WTC11 (cell line): ENCODE data around the gene SDF2L1. TPM values are rescaled to one million over a fixed set of nuclear protein-coding genes. Genes with fewer than 3 reads are reported as not detected.
A peak's percentile ranks its signal among the peaks of the same experiment; 100 is the strongest.
"Not testable (repeated sequence)": the region's sequence is repeated elsewhere in the genome, so short reads cannot be mapped to it uniquely, and the experiment has no call there.

ENCODE experiments used
- ATAC-seq: fragments of 200-7000 bp; cut with Tn5 transposase; 2 replicates; pipeline ENCODE4 v1.10.0; 2021; ENCODE audit warnings: mild to moderate bottlenecking, moderate library complexity
- CTCF ChIA-PET: fragments of 300-600 bp; sonication (Branson Sonifier 250); formaldehyde crosslinking; loops from one replicate; lab custom pipeline; 2021; ENCODE audit warnings: antibody characterized with exemption; lab: Charles Lee
- POLR2A ChIA-PET: fragments of 350-600 bp; sonication (Branson Sonifier 250); formaldehyde crosslinking; loops from one replicate; lab custom pipeline; 2021; ENCODE audit warnings: antibody characterized with exemption; lab: Charles Lee
- DNase-seq: peaks from one replicate; pipeline ENCODE4 v3.0.0; 2021; ENCODE audit warnings: low spot score
- H3K27ac Mint-ChIP-seq: 2 replicates; pipeline ENCODE4 v1.8.0; 2021; ENCODE audit warnings: mixed read lengths
- H3K27me3 Mint-ChIP-seq: 2 replicates; pipeline ENCODE4 v1.8.0; 2021; ENCODE audit warnings: low read depth, mild to moderate bottlenecking, moderate library complexity, mixed read lengths
- H3K36me3 Mint-ChIP-seq: 2 replicates; pipeline ENCODE4 v1.8.0; 2021; ENCODE audit warnings: mixed read lengths
- H3K4me1 Mint-ChIP-seq: 2 replicates; pipeline ENCODE4 v1.8.0; 2022; ENCODE audit warnings: mixed read lengths
- H3K4me3 Mint-ChIP-seq: 2 replicates; pipeline ENCODE4 v1.8.0; 2021; ENCODE audit warnings: mild to moderate bottlenecking, moderate library complexity, mixed read lengths
- H3K9me3 Mint-ChIP-seq: 2 replicates; pipeline ENCODE4 v1.8.0; 2021; ENCODE audit warnings: mixed read lengths
- ATF1 ChIP-seq: sonication (generic); formaldehyde crosslinking; IDR thresholded peaks from 2 replicates; pipeline ENCODE4 v1.8.1; 2023; ENCODE audit warnings: mild to moderate bottlenecking, moderate library complexity, missing genetic modification reagents
- ETV6 ChIP-seq: sonication (generic); formaldehyde crosslinking; IDR thresholded peaks from 2 replicates; pipeline ENCODE4 v1.8.1; 2022; ENCODE audit warnings: mild to moderate bottlenecking, missing genetic modification reagents
- FOXK1 ChIP-seq: sonication (generic); formaldehyde crosslinking; IDR thresholded peaks from 2 replicates; pipeline ENCODE4 v1.8.0; 2022; ENCODE audit warnings: mild to moderate bottlenecking, moderate library complexity, missing genetic modification reagents
- MXD4 ChIP-seq: fragments of 250-450 bp; sonication (Bioruptor Pico); IDR thresholded peaks from 2 replicates; pipeline ENCODE4 v1.8.0; 2021; ENCODE audit warnings: mild to moderate bottlenecking, moderate library complexity, borderline replicate concordance
- NFATC4 ChIP-seq: fragments of 250-450 bp; sonication (Bioruptor Pico); IDR thresholded peaks from 2 replicates; pipeline ENCODE4 v1.9.0; 2021; ENCODE audit warnings: mild to moderate bottlenecking
- NR3C1 ChIP-seq: sonication (generic); formaldehyde crosslinking; conservative IDR thresholded peaks from 2 replicates; pipeline ENCODE4 v1.8.1; 2023; ENCODE audit warnings: low read depth, mild to moderate bottlenecking, missing genetic modification reagents
- RORB ChIP-seq: fragments of 250-450 bp; sonication (Bioruptor Pico); IDR thresholded peaks from 2 replicates; pipeline ENCODE4 v1.9.0; 2021; ENCODE audit warnings: mild to moderate bottlenecking
- TEAD1 ChIP-seq: sonication (generic); formaldehyde crosslinking; IDR thresholded peaks from 2 replicates; pipeline ENCODE4 v1.8.0; 2022; ENCODE audit warnings: mild to moderate bottlenecking, missing genetic modification reagents
- ZBTB21 ChIP-seq: sonication (generic); formaldehyde crosslinking; IDR thresholded peaks from 2 replicates; pipeline ENCODE4 v1.8.1; 2023; ENCODE audit warnings: mild to moderate bottlenecking, missing genetic modification reagents, borderline replicate concordance
- ZNF121 ChIP-seq: sonication (generic); formaldehyde crosslinking; IDR thresholded peaks from 2 replicates; pipeline ENCODE4 v1.8.0; 2023; ENCODE audit warnings: missing genetic modification reagents
- ZNF263 ChIP-seq: sonication (generic); formaldehyde crosslinking; IDR thresholded peaks from 2 replicates; pipeline ENCODE4 v1.8.1; 2022; ENCODE audit warnings: low read depth, mild to moderate bottlenecking, moderate library complexity, missing genetic modification reagents
- total RNA-seq: library from RNA; stranded (reverse); gene quantifications from 3 replicates; pipeline ENCODE4 v1.2.3, GENCODE V29; 2021
- TF ChIP-seq, protein P1 (sequence below): sonication (generic); formaldehyde crosslinking; IDR thresholded peaks from 2 replicates; pipeline ENCODE4 v1.8.1; 2022; ENCODE audit warnings: low read depth, mild to moderate bottlenecking, moderate library complexity, missing genetic modification reagents, borderline replicate concordance
- TF ChIP-seq, protein P2 (sequence below): sonication (generic); formaldehyde crosslinking; conservative IDR thresholded peaks from 2 replicates; pipeline ENCODE4 v1.8.1; 2023; ENCODE audit warnings: mild to moderate bottlenecking, low read depth, missing genetic modification reagents, moderate library complexity
- TF ChIP-seq, protein P3 (sequence below): fragments of 250-450 bp; sonication (Bioruptor Pico); conservative IDR thresholded peaks from 2 replicates; pipeline ENCODE4 v1.9.0; 2021; ENCODE audit warnings: mild to moderate bottlenecking
- TF ChIP-seq, protein P4 (sequence below): fragments of 250-450 bp; sonication (Bioruptor Pico); IDR thresholded peaks from 2 replicates; pipeline ENCODE4 v1.9.0; 2021; ENCODE audit warnings: moderate library complexity, mild to moderate bottlenecking, inconsistent platforms, borderline replicate concordance
- TF ChIP-seq, protein P5 (sequence below): fragments of 250-450 bp; sonication (Bioruptor Pico); IDR thresholded peaks from 2 replicates; pipeline ENCODE4 v1.9.0; 2021; ENCODE audit warnings: mild to moderate bottlenecking
- TF ChIP-seq, protein P6 (sequence below): fragments of 250-450 bp; sonication (Bioruptor Pico); IDR thresholded peaks from 2 replicates; pipeline ENCODE4 v1.8.0; 2021; ENCODE audit warnings: mild to moderate bottlenecking
- TF ChIP-seq, protein P7 (sequence below): fragments of 250-450 bp; sonication (Bioruptor Pico); IDR thresholded peaks from 2 replicates; pipeline ENCODE4 v1.9.0; 2021; ENCODE audit warnings: mild to moderate bottlenecking

SDF2L1 gene
- total RNA-seq, 1 experiment from 2014 or later, result 73.6 TPM

DNA sequence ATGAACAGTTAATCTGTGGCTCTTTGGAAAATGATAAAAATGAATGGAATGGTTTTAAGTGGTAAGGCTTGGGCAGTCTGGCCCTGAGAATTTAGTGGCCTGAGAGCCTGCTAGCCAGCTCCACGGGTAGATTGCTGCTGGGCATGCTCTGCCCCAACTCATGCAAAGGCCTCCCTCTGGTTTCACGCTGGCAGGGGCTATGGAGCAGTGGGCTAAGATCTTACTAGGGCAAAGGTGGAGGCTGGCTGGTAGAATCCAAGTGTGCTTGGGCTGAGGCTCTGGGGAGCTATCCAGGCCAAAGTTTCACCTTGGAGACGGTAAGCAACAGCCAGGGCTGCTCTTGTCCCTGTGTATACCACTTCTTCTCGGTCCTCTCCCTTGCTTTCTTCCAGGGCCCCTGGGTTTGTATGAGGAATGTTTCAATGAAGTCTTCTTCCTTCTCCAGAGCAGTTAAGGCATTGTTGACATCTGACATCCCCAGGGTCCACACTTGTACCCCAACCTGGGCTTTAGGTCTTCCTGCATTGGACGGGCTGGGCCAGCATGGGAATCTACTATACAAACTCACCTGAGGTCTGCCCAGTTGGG, 47.1 kb upstream of the SDF2L1 start:
- H3K4me3 Mint-ChIP-seq, result no peak overlapping the region
- H3K36me3 Mint-ChIP-seq, result peaks cover 30% of the 10 kb centered on the region
- no peak overlapping the region; the same call in 1 of the 2 replicates for H3K27ac Mint-ChIP-seq
- no peaks in the 10 kb centered on the region for H3K9me3 Mint-ChIP-seq
- DNase-seq (no peak), ATAC-seq (no peak)
- H3K4me1 Mint-ChIP-seq, result peaks cover 19% of the 10 kb centered on the region
- CTCF ChIA-PET, result interaction anchor here (2.0 kb wide), 1 partner anchor 12 kb away, joined by 6 read pairs; no protein-coding TSS in a partner anchor
- POLR2A ChIA-PET, result no interaction called here
- no peak for TF ChIP-seq ZNF263 (CRISPR knock-in tag)
- no peak for TF ChIP-seq NFATC4 (CRISPR knock-in tag)
- H3K27me3 Mint-ChIP-seq, result no peaks in the 10 kb centered on the region; the same call in 1 of the 2 replicates

DNA sequence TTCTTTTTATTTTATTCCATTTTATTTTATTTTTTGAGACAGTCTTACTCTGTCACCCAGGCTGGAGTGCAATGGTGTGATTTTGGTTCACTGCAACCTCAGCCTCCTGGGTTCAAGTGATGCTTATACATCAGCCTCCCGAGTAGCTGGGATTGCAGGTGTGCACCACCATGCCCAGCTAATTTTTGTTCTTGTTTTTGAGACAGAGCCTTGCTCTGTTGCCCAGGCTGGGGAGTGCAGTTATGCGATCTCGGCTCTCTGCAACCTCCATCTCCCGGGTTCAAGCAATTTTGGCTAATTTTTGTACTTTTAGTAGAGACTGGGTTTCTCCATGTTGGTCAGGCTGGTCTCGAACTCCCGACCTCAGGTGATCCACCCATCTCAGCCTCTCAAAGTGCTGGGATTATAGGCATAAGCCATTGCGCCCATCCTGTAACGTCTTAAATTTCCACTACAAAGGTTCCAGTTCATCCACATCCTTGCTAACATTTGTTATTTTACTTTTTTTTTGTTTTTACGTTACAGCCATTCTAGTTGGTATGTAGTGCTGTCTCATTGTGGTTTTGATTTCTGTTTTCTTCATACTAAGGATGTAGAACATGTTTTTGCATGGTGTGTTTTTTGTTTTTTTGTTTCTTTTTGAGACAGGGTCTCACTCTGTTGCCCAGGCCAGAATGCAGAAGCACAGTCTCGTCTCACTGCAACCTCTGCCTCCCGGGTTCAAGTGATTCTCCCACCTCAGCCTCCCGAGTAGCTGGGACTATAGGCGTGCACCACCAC, 45.6 kb upstream of the SDF2L1 start:
- H3K36me3 Mint-ChIP-seq, result peaks cover 30% of the 10 kb centered on the region

DNA sequence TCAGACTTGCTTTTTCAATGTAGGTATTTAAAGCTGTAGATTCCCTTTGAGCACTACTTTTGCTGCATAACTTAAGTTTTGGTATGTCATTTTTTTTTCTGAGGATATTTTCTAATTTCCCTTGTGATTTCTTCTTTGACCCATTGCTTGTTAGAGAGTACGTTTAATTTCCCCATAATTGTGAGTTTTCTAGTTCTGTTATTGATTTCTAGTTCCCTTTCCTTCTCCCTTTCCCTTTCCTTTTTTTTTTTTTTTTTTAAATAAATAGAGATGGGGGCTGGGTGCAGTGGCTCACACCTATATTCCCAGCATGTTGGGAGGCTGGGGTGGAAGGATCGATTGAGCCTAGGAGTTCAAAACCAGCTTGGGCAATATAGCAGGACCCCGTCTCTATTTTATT, 43.8 kb upstream of the SDF2L1 start:
- Mint-ChIP-seq H3K27ac (no peak overlapping the region), H3K4me1 (peaks cover 18% of the 10 kb centered on the region), H3K9me3 (no peaks in the 10 kb centered on the region), H3K36me3 (peaks cover 30% of the 10 kb centered on the region), H3K27me3 (no peaks in the 10 kb centered on the region), H3K4me3 (no peak overlapping the region)
- DNase-seq (no peak), ATAC-seq (no peak)
- ChIA-PET POLR2A (no interaction called here), CTCF (interaction anchor here (1.2 to 1.8 kb wide), 4 partner anchors 31 to 49 kb away, joined by 3 to 6 read pairs (median 4); partner anchors contain the start of gene SDF2L1)
- TF ChIP-seq ZBTB21 (CRISPR knock-in tag) (no peak), MXD4 (CRISPR knock-in tag) (no peak), NFATC4 (CRISPR knock-in tag) (no peak), FOXK1 (no peak), RORB (CRISPR knock-in tag) (no peak), ATF1 (no peak), NR3C1 (CRISPR knock-in tag) (no peak), ETV6 (CRISPR knock-in tag) (no peak), TEAD1 (no peak)
- TF ChIP-seq, protein P1, sequence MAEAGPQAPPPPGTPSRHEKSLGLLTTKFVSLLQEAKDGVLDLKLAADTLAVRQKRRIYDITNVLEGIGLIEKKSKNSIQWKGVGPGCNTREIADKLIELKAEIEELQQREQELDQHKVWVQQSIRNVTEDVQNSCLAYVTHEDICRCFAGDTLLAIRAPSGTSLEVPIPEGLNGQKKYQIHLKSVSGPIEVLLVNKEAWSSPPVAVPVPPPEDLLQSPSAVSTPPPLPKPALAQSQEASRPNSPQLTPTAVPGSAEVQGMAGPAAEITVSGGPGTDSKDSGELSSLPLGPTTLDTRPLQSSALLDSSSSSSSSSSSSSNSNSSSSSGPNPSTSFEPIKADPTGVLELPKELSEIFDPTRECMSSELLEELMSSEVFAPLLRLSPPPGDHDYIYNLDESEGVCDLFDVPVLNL, result no peak
- TF ChIP-seq, protein P2, sequence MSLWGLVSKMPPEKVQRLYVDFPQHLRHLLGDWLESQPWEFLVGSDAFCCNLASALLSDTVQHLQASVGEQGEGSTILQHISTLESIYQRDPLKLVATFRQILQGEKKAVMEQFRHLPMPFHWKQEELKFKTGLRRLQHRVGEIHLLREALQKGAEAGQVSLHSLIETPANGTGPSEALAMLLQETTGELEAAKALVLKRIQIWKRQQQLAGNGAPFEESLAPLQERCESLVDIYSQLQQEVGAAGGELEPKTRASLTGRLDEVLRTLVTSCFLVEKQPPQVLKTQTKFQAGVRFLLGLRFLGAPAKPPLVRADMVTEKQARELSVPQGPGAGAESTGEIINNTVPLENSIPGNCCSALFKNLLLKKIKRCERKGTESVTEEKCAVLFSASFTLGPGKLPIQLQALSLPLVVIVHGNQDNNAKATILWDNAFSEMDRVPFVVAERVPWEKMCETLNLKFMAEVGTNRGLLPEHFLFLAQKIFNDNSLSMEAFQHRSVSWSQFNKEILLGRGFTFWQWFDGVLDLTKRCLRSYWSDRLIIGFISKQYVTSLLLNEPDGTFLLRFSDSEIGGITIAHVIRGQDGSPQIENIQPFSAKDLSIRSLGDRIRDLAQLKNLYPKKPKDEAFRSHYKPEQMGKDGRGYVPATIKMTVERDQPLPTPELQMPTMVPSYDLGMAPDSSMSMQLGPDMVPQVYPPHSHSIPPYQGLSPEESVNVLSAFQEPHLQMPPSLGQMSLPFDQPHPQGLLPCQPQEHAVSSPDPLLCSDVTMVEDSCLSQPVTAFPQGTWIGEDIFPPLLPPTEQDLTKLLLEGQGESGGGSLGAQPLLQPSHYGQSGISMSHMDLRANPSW, result no peak
- TF ChIP-seq, protein P3, sequence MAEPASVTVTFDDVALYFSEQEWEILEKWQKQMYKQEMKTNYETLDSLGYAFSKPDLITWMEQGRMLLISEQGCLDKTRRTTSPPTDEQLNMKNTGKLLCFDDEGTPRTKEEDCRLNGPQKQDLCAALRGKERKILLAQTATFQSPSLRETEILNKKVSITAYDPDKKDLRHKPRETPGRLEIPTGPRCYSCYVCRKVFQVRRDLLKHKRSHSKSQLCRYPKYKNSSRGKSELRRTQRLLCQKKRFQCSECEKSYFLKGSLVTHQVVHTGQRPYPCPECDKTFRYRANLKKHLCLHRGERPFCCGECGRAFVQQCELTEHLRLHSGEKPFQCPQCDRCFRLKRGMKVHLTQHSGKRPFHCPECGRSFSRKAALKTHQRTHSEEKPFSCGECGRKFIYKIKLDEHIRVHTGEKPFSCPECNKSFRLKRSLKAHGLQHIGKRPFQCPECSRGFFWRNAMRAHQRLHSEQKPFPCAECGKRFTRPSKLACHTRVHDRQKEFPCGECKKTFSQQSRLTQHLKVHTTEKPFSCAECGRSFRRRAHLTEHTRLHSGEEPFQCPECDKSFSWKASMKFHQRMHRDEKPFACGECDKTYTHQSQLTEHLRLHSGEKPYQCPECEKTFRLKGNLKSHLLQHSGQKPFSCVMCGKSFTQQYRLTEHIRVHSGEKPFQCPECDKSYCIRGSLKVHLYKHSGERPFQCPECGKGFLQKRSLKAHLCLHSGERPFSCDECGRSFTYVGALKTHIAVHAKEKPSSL (CRISPR knock-in tag), result no peak
- TF ChIP-seq, protein P4, sequence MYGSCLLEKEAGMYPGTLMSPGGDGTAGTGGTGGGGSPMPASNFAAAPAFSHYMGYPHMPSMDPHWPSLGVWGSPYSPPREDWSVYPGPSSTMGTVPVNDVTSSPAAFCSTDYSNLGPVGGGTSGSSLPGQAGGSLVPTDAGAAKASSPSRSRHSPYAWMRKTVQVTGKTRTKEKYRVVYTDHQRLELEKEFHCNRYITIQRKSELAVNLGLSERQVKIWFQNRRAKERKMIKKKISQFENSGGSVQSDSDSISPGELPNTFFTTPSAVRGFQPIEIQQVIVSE (CRISPR knock-in tag), result no peak
- TF ChIP-seq, protein P5, sequence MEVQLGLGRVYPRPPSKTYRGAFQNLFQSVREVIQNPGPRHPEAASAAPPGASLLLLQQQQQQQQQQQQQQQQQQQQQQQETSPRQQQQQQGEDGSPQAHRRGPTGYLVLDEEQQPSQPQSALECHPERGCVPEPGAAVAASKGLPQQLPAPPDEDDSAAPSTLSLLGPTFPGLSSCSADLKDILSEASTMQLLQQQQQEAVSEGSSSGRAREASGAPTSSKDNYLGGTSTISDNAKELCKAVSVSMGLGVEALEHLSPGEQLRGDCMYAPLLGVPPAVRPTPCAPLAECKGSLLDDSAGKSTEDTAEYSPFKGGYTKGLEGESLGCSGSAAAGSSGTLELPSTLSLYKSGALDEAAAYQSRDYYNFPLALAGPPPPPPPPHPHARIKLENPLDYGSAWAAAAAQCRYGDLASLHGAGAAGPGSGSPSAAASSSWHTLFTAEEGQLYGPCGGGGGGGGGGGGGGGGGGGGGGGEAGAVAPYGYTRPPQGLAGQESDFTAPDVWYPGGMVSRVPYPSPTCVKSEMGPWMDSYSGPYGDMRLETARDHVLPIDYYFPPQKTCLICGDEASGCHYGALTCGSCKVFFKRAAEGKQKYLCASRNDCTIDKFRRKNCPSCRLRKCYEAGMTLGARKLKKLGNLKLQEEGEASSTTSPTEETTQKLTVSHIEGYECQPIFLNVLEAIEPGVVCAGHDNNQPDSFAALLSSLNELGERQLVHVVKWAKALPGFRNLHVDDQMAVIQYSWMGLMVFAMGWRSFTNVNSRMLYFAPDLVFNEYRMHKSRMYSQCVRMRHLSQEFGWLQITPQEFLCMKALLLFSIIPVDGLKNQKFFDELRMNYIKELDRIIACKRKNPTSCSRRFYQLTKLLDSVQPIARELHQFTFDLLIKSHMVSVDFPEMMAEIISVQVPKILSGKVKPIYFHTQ (CRISPR knock-in tag), result no peak
- TF ChIP-seq, protein P6, sequence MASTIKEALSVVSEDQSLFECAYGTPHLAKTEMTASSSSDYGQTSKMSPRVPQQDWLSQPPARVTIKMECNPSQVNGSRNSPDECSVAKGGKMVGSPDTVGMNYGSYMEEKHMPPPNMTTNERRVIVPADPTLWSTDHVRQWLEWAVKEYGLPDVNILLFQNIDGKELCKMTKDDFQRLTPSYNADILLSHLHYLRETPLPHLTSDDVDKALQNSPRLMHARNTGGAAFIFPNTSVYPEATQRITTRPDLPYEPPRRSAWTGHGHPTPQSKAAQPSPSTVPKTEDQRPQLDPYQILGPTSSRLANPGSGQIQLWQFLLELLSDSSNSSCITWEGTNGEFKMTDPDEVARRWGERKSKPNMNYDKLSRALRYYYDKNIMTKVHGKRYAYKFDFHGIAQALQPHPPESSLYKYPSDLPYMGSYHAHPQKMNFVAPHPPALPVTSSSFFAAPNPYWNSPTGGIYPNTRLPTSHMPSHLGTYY, result no peak
- TF ChIP-seq, protein P7, sequence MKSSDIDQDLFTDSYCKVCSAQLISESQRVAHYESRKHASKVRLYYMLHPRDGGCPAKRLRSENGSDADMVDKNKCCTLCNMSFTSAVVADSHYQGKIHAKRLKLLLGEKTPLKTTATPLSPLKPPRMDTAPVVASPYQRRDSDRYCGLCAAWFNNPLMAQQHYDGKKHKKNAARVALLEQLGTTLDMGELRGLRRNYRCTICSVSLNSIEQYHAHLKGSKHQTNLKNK (CRISPR knock-in tag), result no peak

More for the DNA sequence above, 45.6 kb upstream of the SDF2L1 start:
- H3K27me3 Mint-ChIP-seq, H3K4me3 Mint-ChIP-seq, H3K27ac Mint-ChIP-seq, DNase-seq, POLR2A ChIA-PET, ATAC-seq, H3K9me3 Mint-ChIP-seq: not testable (repeated sequence)
- peak; percentile 35; the same call in 1 of the 2 replicates for TF ChIP-seq ZNF121 (CRISPR knock-in tag)
- H3K4me1 Mint-ChIP-seq, result peaks cover 12% of the 10 kb centered on the region
- CTCF ChIA-PET, result interaction anchor here (1.3 to 1.8 kb wide), 2 partner anchors 33 to 46 kb away, joined by 4 to 5 read pairs; partner anchors contain the start of gene YDJC
